Measurements from ENCODE around the gene OR7C2.
"Not testable (repeated sequence)": the region's sequence is repeated elsewhere in the genome, so short reads cannot be mapped to it uniquely, and the experiment has no call there.

Gene OR7C2

GRCh38 chr19:14943601-14944000, 2.3 kb downstream of the OR7C2 start:
- no peak for DNase-seq (ENCODE audit: low read depth)
- TF ChIP-seq, protein P1, sequence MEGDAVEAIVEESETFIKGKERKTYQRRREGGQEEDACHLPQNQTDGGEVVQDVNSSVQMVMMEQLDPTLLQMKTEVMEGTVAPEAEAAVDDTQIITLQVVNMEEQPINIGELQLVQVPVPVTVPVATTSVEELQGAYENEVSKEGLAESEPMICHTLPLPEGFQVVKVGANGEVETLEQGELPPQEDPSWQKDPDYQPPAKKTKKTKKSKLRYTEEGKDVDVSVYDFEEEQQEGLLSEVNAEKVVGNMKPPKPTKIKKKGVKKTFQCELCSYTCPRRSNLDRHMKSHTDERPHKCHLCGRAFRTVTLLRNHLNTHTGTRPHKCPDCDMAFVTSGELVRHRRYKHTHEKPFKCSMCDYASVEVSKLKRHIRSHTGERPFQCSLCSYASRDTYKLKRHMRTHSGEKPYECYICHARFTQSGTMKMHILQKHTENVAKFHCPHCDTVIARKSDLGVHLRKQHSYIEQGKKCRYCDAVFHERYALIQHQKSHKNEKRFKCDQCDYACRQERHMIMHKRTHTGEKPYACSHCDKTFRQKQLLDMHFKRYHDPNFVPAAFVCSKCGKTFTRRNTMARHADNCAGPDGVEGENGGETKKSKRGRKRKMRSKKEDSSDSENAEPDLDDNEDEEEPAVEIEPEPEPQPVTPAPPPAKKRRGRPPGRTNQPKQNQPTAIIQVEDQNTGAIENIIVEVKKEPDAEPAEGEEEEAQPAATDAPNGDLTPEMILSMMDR (conservative IDR thresholded peaks at IDR 0.05; ENCODE audit: low read depth, low read length): no peak
- no peak overlapping the region for H3K4me3 ChIP-seq (ENCODE audit: low read length)

DNA sequence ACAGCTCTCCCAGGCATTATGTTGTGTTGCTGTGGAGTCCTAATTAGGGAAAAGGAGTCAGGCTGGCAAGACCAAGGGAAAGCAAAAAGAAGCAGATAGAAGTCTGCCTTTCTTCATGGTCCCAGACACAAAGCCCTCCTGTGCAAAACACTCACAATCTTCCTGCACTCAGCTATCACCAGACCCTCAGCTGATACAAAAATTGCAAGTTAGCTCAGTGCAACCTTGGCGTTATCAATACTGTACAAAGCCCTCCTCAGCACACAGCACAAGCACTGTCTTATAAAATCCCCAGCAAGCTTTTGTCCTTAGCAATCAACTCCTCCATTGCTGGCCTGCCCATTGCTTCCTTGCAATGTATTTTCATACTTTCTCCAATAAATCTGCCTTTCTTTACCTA, 3.2 kb downstream of the OR7C2 start:
- TF ChIP-seq, protein P1 (conservative IDR thresholded peaks at IDR 0.05; ENCODE audit: low read depth, low read length): no peak

GRCh38 chr19:14949413-14949812, 8.1 kb downstream of the OR7C2 start:
- not testable (repeated sequence) for DNase-seq (ENCODE audit: low read depth); H3K4me3 ChIP-seq (ENCODE audit: low read length)

More for the DNA sequence above, 3.2 kb downstream of the OR7C2 start:
- no peak overlapping the region for H3K4me3 ChIP-seq (ENCODE audit: low read length)
- DNase-seq (ENCODE audit: low read depth): no peak

DNA sequence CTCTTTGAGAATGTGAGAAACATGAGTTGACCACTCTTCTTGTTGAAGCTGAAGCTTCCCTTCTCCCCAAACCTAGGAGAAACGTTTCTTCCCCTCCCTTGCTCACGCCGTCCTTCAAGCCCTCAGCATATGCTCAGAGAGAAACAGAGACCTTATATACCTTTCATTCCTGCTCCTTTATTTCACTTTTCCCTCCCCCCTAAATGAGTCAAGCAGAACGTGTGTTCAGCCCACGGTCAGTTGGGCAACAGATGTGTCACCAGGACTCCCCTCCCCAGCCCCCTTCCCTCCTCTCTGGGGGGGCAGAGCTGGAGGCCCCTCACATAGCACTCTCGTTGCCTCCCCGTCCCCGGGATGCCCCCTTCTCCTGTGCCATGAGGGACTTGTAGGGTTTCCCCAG, 8.6 kb downstream of the OR7C2 start:
- TF ChIP-seq, protein P1 (conservative IDR thresholded peaks at IDR 0.05; ENCODE audit: low read depth, low read length): no peak
- DNase-seq (ENCODE audit: low read depth): no peak
- no peak overlapping the region for H3K4me3 ChIP-seq (ENCODE audit: low read length)

- no peak for DNase-seq (ENCODE audit: low read depth)
- no peak overlapping the region for H3K4me3 ChIP-seq (ENCODE audit: low read length)
- TF ChIP-seq, protein P1 (conservative IDR thresholded peaks at IDR 0.05; ENCODE audit: low read depth, low read length): no peak
These were observed 9.1 kb downstream of the OR7C2 start for GRCh38 chr19:14950421-14950820.

DNA sequence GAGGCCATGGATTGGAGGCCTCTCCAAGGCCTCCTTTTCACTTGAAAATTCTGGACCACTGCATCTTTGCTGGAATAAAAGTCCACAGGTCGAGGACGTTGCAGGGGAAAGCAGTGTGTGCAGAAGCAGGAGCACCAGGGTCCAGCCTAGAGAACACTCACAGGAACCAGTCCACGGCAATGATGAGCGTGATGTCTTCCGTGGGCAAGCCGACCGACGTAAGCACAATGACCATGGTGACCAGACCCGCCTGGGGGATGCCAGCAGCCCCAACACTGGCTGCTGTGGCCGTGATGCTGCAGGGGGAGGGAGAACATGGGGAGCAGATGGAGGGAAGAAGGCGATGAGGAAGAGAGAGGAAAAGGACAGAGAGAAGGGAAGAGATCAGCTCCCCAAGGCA, 11.5 kb downstream of the OR7C2 start:
- TF ChIP-seq, protein P1 (conservative IDR thresholded peaks at IDR 0.05; ENCODE audit: low read depth, low read length): no peak
- no peak for DNase-seq (ENCODE audit: low read depth)
- no peak overlapping the region for H3K4me3 ChIP-seq (ENCODE audit: low read length)

- DNase-seq (ENCODE audit: low read depth): no peak
- H3K4me3 ChIP-seq (ENCODE audit: low read length): no peak overlapping the region
- TF ChIP-seq, protein P1 (conservative IDR thresholded peaks at IDR 0.05; ENCODE audit: low read depth, low read length): no peak
These were observed 12.9 kb downstream of the OR7C2 start for GRCh38 chr19:14954071-14954655.
